Adrenal gland (tissue), 5 donors: ENCODE data around the gene DCDC2.

Experiments used
- POLR2A ChIP-seq, 2 donors: fragments of 450-650 bp; IDR thresholded peaks; one replicate each; pipeline ENCODE4 v1.6.1; 2017; ENCODE audit warnings: antibody characterized with exemption in 2 of 2, mild to moderate bottlenecking in 2 of 2, moderate library complexity in 1 of 2
- TF ChIP-seq, protein P1 (sequence below), 6 experiments: fragments of 450-650 bp in 4 of 6; fragments of 200-600 bp in 2 of 6; sonication (generic) in 1 of 6; IDR thresholded peaks; 1 replicate in 5 of 6; 2 replicates in 1 of 6; pipeline versions ENCODE4 v1.5.1 to v1.8.0; 2016 to 2021; ENCODE audit warnings: antibody characterized with exemption in 6 of 6, mild to moderate bottlenecking in 2 of 6, moderate library complexity in 1 of 6
- donor health status: DM: no; HTN: no; CAD: no.

DNA sequence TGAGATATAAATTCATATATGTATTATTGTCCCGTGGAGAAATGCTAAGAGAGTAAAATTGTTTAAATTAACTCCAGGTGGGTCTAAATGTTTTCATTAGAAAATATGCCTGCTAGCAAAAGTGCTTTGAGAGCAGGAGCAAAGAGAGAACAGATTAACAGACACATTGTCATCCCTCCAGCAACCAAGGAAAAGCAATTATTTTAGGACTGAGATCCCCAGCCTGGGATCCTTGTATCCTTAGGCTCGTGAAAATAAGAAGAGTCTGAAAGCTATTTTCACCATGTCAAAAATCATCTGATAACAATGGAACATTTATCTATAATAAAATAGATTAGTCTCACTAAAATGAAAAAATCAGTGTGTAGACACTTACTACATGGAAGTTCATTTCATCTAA, 33.3 kb upstream of the DCDC2 start:
- TF ChIP-seq, protein P1, sequence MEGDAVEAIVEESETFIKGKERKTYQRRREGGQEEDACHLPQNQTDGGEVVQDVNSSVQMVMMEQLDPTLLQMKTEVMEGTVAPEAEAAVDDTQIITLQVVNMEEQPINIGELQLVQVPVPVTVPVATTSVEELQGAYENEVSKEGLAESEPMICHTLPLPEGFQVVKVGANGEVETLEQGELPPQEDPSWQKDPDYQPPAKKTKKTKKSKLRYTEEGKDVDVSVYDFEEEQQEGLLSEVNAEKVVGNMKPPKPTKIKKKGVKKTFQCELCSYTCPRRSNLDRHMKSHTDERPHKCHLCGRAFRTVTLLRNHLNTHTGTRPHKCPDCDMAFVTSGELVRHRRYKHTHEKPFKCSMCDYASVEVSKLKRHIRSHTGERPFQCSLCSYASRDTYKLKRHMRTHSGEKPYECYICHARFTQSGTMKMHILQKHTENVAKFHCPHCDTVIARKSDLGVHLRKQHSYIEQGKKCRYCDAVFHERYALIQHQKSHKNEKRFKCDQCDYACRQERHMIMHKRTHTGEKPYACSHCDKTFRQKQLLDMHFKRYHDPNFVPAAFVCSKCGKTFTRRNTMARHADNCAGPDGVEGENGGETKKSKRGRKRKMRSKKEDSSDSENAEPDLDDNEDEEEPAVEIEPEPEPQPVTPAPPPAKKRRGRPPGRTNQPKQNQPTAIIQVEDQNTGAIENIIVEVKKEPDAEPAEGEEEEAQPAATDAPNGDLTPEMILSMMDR (IDR thresholded peaks at IDR 0.05): no peak
- TF ChIP-seq POLR2A (IDR thresholded peaks at IDR 0.05): no peak
